ENCODE results near the gene REEP5.

DNA sequence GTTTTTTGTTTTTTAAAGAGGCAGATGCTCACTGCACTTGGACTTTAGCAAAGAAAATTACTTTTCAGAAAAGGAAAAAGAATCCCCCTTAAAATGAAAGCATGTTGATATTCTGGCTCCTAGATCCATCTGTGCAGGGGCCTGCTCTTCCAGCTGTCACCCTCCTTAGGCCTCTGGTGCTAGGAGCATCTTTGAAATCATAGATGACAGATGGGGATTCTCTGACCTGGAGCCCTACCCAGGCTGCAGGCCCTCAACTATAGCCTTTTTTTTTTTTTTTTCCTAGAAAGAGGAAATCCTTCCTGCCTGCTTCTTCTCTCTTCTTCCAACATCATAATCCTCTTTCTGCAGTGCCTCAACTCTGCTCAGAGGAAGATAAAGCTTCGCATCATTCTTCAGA is 38.3 kb upstream of the REEP5 start:
- TF ChIP-seq, protein P1, sequence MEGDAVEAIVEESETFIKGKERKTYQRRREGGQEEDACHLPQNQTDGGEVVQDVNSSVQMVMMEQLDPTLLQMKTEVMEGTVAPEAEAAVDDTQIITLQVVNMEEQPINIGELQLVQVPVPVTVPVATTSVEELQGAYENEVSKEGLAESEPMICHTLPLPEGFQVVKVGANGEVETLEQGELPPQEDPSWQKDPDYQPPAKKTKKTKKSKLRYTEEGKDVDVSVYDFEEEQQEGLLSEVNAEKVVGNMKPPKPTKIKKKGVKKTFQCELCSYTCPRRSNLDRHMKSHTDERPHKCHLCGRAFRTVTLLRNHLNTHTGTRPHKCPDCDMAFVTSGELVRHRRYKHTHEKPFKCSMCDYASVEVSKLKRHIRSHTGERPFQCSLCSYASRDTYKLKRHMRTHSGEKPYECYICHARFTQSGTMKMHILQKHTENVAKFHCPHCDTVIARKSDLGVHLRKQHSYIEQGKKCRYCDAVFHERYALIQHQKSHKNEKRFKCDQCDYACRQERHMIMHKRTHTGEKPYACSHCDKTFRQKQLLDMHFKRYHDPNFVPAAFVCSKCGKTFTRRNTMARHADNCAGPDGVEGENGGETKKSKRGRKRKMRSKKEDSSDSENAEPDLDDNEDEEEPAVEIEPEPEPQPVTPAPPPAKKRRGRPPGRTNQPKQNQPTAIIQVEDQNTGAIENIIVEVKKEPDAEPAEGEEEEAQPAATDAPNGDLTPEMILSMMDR (IDR thresholded peaks at IDR 0.05): no peak
- no peak for TF ChIP-seq POLR2A (IDR thresholded peaks at IDR 0.05)

All from Peyer's patch (tissue), 4 donors.